ENCODE results near the gene MBOAT2. TPM values are rescaled to one million over a fixed set of nuclear protein-coding genes. Genes with fewer than 3 reads are reported as not detected.

Gene MBOAT2, protein sequence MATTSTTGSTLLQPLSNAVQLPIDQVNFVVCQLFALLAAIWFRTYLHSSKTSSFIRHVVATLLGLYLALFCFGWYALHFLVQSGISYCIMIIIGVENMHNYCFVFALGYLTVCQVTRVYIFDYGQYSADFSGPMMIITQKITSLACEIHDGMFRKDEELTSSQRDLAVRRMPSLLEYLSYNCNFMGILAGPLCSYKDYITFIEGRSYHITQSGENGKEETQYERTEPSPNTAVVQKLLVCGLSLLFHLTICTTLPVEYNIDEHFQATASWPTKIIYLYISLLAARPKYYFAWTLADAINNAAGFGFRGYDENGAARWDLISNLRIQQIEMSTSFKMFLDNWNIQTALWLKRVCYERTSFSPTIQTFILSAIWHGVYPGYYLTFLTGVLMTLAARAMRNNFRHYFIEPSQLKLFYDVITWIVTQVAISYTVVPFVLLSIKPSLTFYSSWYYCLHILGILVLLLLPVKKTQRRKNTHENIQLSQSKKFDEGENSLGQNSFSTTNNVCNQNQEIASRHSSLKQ
- 66.4 and 76.9 TPM in 2 replicates for total RNA-seq

DNA sequence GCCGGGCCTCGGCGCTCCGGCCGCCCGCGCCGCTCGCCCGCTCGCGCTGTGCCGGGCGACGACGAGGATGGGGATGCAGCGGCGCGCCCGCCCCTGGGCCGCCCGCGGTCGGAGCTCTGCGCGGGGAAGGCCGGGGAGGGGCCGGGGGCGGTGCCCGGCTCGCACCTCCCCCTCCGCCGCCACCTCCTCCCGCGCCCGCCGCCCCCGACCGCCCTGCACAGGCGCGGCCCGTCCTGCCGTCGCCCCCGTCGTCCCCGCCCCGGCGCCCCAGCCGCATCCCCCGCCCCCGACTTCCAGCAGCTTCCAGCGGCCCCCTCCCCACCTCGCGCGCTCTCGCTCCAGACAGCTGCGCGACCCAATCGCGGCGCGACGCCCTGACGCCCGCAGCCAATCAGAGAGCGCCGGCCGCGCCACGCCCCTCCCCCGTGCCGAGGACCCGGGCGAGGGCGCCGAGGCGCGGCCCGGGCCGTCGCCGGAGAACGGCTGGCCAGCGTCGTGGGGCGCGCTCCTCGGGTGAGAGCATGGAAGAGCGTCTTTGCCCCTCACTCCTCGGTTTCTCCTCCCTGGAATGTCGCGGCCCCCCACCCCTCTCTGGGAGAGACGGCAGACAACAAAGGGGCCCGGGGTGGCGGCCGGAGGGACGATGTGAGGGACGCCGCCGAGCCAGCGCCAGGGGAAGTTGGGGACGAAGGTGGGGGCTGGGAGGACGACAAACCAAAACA is at the start of gene MBOAT2:
Gene MBOAT2, minus strand, starts transcription at position 69 of the 722 bp plus-strand sequence. CDS start 70 bp downstream, outside the sequence.

DNA sequence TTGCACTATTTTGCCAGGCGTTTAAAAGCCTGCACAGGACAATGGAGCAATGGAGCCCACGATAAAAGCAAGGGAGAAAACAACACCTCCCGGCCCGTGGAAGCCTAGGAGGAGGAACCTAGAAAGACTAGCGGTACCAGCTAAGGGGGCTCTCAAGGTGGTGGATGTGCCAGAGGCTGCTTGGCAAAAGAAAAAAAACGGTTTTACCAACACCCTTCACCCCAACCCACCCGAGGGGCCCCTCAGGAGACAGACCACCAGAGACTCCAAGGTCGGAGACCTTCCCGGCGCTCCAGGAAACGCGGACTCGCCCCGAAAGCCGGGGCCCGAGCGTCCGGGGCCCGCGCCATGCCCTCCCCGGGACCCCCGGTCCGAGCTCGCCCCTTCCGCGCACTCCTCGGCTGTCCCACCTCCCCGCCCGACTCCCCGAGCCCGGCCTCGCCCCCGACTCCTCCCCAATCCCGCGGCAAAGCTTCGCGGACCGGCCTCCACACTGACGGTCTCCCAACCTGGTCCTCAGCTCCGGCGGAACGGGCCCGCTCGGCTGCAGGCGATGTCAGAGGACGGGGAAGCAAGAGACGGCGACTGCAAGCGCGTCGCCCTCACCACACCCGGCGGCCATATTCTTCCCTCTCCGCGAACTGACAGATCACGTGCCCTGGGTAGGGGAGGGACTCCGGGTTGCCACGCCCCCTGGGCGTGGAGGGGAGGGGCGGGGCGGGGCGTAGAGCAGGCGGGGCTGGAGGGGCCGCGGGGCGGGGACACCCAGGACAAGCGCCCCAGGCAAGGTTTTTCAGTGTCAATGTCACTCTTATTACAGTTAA is 166.3 kb downstream of the MBOAT2 start, which contains the start of gene KIDINS220:
Gene KIDINS220, minus strand, starts transcription at position 643 of the 824 bp plus-strand sequence. CDS start 10,520 bp downstream, outside the sequence.

Other genes starting within 250 kb of the MBOAT2 start
- 65.4 and 88.7 TPM in 2 replicates for gene KIDINS220, start 166.1 kb downstream of the MBOAT2 start, total RNA-seq
- gene ASAP2, start 203.1 kb upstream of the MBOAT2 start, total RNA-seq = 195 and 199 TPM in 2 replicates

Measured in placental epithelial cell (primary cell).